NCI-H146 (cell line): ENCODE results near the gene PSG1.
"Not testable (repeated sequence)": the region's sequence is repeated elsewhere in the genome, so short reads cannot be mapped to it uniquely, and the experiment has no call there.

Experiments used
- DNase-seq: peaks from one replicate; lab custom pipeline; 2025; lab: John Stamatoyannopoulos, UW

PSG1 gene

DNA sequence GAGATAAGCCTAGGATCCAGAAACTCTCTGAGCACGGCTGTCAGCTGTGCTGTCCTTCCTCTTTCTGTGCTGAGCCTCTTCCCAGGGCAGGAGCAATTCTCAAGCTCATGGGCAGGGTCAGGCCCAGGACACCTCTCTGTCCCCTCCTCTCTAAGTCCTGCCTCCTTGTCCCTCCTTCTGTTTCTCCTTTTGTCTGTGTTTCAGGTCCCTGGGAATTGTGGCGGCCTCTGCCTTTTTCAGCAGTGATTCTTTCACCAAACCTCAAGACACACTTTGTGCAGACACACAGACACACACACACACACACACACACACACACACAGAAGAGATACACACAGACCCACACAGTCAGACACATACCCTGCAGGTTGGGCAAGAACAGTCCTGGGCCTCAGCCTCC lies at the start of gene PSG1:
Gene PSG1 (minus strand): TSS at position 101 of the 400 bp plus-strand sequence. CDS start 132 bp downstream, outside the sequence.
- DNase-seq = no peak

DNA sequence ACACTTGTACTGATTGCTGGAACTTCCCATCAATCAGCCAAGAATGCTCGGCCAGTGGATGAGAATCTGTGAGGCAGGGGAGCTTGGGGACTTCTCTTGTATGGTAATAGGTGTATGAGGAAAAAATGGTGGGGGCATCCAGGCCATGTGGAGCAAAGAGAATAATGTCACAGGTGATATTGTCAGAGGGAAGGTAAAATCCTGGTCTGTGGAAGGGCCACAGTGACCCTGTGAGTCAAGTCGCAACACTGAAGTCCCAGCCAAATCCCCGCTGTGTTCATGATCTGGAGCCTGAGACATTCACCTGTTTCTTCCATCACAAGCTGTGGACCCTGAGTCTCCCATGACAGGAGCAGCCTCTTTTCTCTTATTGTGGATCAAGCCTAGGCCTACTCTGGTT lies 49.4 kb upstream of the PSG1 start:
- DNase-seq = no peak

DNA sequence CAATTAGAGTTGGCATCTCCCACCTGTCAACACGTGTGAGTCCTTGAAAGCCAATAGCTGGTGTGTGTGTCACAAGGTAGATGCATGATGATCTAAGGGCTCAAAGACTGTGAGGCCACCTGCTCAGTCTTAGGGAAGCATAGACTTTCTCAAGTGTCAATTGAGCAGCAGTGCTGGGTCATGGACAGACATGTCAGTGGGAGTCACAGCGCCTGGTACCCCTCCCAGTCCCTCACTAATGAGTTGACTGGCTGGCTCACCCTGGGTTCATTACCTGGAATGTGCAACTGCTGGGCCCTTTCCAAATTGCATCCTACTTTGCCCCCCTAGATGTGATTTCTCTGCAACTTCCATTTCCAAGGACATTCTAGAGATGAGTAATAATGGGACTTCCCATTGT lies 47.3 kb upstream of the PSG1 start:
- no peak for DNase-seq

DNA sequence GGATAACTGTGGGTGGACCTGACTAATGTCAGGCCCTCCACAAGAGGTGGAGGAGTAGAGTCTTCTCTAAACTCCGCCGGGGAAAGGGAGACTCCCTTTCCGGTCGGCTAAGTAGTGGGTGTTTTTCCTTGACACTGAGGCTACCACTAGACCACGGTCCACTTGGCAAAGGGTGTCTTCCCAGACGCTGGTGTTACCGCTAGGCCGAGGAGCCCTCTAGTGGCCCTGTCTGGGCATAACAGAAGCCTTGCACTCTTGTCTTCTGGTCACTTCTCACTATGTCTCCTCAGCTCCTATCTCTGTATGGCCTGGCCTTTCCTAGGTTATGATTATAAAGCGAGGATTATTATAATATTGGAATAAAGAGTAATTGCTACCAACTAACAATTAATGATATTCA lies 43.6 kb upstream of the PSG1 start:
- not testable (repeated sequence) for DNase-seq

- DNase-seq = not testable (repeated sequence)
Measured at GRCh38 chr19:42920971-42921370, 41.5 kb upstream of the PSG1 start.

DNA sequence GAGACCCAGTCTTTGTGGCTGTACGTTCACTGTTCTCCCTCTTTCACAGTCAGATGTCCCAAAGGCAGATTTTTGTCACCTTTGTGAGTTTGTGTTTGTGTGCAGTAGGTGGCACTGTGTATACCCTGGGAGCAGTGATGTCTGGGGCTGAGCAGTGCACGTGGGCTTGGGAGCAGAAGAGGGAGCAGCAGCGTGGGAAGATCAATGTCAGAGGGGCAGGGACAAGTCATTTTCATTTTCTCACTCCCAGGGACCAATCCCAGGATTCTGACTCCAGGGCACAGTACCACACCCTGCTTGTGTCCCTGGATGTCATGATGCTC lies 40.2 kb upstream of the PSG1 start:
- no peak for DNase-seq

DNA sequence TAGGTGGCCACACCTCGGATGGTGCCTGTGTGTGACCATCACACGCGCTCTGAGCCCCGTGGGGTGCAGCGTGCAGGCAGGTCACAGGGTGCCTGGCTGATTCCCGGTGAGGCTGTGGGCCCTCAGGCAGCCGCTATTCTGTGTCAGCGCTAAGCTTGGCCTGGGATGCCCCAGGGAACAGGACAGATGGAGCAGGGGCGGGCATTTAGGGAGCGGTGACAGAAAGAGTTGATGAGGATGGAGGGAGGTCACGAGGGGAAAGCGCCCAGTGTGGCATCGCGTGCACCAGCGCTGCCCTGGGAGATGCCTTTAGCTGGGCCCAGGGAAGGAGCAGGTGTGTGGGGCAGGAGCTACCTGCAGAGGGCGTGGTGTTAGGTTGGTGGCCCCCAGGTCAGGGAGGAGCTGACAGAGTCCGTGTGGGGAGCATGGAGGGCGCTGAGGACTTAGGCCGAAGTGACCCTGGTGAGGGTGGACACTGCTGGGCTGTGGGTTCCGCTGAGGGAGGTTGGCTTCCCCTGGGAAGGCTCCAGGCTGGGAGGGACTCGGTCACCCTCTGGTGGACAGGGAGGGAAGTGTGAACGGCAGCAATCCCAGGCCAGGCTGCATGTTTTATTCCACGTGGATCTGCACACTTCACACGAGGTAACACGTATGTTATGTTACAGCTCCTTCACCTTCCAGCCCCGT lies 39.7 kb upstream of the PSG1 start:
- not testable (repeated sequence) for DNase-seq

DNA sequence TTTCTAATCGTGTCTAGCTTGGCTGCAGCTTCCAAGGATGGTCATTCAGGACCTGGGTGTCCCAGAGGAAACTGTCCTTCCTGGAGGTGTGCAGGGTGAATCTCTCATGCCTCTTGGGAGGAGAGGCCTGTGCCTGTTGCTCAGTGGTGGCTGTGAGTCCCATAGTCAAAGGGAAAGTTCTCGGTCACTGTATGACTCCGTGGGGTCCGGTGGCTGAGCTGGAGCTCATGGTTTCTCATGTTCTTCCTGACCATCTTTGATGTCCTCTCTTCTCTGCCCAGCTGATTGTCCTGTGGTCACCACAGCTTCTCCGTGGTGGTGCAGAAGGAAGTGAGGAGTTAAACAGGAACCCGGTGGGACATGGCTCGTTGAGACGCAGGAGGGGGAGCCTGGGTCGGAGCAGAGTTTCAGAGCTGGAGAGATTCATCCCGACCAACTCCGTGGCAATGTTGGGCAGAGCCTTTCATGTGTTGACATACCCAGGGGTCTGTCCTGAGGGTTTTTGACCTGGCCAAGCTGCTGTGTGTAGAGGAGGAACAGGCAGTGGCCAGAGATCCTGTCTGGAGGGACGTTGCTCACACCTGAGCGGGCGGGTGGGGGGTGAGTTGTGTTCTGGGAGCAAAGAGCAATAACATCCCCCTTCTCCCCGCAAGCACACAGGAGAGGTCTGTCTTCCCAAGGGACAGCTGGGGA lies 39.0 kb upstream of the PSG1 start:
- DNase-seq = not testable (repeated sequence)

GRCh38 chr19:42917634-42918033 lies 38.1 kb upstream of the PSG1 start, which contains the start of gene PSG6:
TSS of gene PSG6 (minus strand) at chr19:42917894. CDS start at chr19:42917792, 102 bp downstream.
- DNase-seq = not testable (repeated sequence)

DNA sequence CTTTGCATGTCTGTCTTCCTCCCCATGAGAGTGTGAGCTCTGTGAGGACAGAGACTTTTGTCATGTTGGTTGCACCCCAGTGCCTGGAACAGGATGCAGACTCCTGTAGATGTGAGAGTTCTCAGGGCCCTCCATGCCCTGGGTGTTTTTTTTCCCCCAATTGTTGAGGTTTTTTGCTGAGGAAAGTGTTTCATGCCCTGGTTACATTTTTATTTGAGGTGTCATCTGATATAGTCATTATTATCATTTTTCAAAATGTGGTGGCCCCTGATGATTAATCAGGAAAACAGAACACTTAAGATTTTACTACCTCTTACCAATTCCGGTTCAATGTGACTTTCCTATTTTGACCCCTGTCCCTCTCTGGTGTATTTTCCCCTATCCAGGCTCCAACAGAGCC lies 37.4 kb upstream of the PSG1 start:
- not testable (repeated sequence) for DNase-seq

DNA sequence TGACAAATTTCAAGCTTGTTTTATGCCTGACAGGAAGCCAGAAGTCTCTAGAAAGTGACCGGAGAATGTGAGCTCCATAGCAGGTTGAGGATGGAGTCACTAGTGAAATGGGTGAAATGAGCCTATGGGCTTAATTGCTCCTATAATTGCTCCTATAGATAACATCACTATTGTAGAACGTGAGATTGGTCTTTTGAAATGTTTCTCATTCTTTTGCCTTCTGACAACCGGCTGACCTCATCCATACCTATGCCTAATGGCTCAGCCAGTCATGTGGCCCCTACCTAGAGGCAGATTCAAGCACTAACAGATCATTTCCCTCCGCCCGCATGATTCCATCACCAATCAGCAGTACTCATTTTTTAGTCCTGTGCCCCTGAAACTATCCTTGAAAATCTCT lies 34.0 kb upstream of the PSG1 start:
- not testable (repeated sequence) for DNase-seq

DNA sequence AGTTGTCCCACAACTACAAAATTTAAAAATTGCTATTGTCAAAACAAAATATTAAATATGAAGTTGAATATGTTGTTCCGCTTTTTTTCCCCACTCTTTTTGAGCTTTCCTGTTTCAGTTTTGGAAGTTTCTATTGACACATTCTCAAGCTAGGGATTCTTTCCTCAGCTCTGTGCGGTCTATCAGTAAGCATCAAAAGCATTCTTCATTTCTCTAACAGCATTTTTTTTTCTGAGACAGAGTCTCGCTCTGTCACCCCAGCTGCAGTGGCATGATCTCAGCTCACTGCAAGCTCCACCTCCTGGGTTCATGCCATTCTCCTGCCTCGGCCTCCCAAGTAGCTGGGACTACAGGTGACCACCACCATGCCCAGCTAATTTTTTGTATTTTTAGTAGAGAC lies 33.4 kb upstream of the PSG1 start:
- not testable (repeated sequence) for DNase-seq

- not testable (repeated sequence) for DNase-seq
Measured at GRCh38 chr19:42911731-42912130, 32.2 kb upstream of the PSG1 start.

DNA sequence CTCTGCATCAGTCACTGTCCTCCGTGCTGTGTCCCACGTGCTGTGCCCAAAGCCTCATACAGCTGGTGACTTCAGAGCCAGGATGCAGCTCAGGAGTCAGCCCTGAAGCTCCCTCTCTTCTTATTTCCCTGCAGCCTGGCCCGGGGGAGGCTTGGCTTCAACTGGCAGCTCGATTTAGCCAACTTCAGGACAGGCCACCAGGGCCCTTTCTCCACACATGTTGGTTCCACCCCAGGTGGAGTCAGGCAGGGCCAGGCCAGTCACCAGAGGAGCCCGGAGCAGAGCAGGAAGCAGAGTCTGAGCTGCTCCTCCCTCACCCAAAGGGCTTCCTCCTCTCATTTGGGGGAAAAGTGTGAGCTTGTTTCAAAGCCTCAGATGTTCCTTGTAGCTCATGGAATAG lies 26.6 kb upstream of the PSG1 start:
- DNase-seq = not testable (repeated sequence)

DNA sequence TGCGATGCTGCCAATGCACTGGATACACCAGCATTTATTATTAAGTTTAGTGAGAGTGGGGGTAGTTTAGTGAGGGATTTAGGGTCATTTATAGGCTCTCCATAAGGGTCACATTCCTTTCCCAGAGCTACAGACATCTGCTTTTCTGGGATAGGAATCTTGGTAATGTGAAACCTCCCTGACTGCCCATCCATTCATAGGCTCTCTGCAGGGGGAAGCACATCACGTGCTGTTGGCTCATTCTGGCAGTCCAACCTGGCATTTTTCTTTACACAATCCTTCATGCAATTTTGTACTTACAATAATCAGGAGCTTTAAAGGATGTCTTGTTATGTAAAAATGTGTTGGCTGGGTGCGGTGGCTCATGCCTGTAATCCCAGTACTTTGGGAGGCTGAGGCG lies 21.0 kb upstream of the PSG1 start:
- DNase-seq = not testable (repeated sequence)

DNA sequence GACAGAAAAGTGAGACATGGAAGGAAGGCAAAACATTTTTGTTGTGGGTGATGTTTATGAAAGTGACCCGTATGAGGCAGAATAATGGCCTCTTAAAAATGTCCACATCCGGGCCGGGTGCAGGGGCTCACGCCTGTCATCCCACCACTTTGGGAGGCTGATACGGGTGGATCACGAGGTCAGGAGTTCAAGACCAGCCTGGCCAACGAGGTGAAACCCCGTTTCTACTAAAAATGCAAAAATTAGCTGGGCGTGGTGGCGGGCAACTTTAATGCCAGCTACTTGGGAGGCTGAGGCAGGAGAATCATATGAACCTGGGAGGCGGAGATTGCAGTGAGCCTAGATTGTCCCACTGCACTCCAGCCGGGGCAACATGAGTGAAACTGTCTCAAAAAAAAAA lies 20.2 kb upstream of the PSG1 start:
- not testable (repeated sequence) for DNase-seq

DNA sequence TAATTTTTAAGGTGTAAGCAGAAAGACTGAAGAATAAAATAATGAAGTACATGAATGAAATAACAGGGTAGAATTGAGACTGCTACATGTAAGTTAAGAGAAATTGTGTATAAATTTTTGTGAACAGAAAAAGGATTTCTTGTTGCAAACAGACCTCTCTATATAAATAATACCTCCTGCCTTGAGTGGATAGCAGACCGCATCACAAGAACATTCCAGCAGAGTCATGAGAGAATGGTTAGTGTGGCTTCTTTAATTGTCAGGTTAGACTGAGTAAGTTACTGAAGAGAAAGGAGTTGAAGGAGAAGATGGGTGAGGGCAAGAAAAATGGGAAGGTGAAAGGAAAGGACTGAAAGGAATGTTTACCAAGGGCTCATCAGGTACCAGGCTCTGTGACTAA lies 19.6 kb upstream of the PSG1 start:
- not testable (repeated sequence) for DNase-seq

DNA sequence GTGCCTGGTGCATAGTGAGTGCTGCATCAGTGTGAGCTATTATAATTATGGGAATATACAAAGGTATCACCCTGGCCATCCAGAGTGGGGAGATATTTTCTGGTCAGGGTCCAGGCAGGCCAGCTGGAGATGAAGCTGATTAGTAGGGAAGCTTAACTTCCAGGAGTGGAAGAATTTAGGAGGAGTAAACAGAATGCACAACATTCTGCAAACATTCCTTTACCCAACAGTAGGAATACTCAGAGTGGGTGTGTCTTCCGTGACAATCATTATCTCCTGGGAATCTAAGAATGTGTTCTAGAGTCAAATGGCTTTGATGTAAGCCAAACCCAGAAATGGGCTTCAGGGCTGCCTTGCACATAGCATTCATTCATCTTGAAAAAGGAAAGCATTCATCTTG lies 19.1 kb upstream of the PSG1 start:
- not testable (repeated sequence) for DNase-seq

DNA sequence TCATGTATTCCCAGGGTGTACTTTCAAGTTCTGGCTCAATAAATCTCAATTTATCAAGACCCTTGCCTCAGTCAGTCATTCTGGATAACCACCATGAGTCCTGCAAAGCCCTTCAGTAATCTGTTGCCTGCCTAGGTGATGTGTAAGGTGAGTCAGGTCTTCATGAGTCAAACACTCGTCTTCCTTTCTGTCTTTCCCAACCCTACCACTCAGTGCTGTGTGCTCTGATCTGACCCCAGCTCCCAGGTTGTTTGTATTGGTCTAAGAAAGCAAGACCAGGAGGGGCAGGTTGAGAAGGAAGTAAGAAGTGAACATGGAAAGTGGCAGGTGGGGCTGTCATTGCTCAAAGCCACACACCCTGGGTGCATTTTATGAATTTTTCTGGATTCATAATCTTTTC lies 18.2 kb upstream of the PSG1 start:
- DNase-seq = not testable (repeated sequence)

GRCh38 chr19:42890446-42890845 lies 10.9 kb upstream of the PSG1 start:
- not testable (repeated sequence) for DNase-seq

DNA sequence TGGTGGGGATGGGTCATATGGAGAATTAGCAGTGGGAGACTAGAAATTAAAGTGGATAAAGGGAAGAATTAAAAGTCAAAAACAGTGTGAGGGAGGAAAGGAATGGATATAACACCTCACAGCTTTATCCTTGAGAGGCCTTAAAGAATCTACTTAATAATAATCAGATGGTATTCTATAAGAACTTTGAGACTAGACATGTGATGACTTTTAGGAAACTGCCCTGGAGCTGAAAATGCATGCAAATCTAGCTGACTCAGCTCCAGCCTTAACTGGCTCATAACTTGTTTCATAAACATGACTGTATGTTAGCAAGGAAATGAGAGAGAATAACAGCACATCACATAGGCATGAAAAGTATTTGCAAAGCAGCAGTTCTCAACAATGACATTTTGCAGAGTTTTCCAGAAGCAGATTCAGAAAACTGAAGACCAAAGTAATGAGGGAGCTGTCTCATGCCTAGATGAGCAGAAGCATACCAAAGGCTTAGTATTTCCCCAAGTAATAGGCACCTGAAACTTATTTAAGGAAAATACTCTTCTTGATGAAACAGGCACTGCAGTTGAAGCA lies 8.4 kb upstream of the PSG1 start:
- not testable (repeated sequence) for DNase-seq

GRCh38 chr19:42882730-42883129 lies 3.2 kb upstream of the PSG1 start:
- not testable (repeated sequence) for DNase-seq

DNA sequence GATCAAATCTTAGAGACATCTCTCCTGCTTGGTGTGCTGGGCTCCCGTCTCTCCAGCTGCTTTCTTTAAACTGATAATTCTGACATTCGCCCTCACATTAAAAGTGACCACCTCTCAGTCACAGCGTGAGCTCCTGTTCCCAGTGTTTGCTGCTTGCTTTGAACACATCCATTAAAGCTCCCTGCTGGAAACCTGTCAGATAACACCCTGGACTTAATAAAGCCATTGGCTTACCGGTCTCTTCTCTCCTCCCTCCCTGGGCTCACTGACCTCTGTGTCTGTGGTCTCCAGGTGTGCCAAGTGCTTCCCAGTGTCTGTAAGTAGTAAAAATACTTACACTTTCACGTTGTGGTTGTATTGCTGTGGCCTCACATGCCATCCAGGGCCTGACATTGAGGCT lies 2.5 kb upstream of the PSG1 start:
- not testable (repeated sequence) for DNase-seq
